ENCODE data around the gene GNAS.

Gene GNAS

GRCh38 chr20:58918621-58919020 lies 66.1 kb downstream of the GNAS start:
- H3K27ac ChIP-seq: no peak overlapping the region
- TF ChIP-seq ZFX (IDR thresholded peaks at IDR 0.05) (no peak), CTCF (conservative IDR thresholded peaks at IDR 0.05) (no peak)

DNA sequence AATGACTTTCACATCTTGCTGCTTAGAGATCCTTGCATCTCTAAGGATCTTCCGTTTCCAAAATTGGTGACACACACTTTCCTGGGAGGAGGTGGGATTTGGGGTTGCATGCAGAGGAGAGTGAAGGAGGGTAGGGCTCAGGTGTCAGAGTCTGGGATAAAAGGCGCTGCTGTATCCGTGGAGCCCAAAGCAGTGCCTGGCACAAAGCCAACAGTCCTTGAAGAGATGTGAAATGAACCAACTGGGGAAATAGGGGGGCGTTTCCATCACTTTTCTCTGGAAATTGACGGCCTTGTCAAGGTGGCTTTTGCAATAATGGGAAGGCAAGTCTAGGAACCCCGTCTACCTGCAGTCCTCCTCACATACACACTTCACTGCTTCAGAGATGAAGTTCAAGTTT lies 69.0 kb downstream of the GNAS start:
- no peak overlapping the region for H3K27ac ChIP-seq
- TF ChIP-seq ZFX (IDR thresholded peaks at IDR 0.05) (no peak), CTCF (conservative IDR thresholded peaks at IDR 0.05) (no peak)

DNA sequence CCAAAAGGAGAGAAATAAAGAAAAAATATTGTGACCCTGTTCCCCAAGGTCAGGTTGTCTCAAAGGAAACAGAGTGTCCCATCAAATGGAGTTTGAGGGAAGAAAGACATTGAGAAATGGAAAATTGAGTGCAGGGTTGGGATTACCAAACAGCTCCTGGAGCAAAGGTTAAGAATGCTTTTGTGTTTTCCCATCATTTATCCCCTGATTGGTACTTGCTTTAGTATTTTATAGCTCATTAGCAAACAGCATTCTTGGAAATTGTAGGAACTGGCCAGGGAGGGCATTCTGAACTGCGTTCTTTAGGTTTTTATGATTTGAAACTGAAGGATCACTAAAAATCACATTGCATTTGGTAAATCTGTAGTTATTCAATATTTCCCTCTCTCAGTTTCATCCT lies 69.5 kb downstream of the GNAS start:
- H3K27ac ChIP-seq: no peak overlapping the region
- TF ChIP-seq ZFX (IDR thresholded peaks at IDR 0.05) (no peak), CTCF (conservative IDR thresholded peaks at IDR 0.05) (no peak)

DNA sequence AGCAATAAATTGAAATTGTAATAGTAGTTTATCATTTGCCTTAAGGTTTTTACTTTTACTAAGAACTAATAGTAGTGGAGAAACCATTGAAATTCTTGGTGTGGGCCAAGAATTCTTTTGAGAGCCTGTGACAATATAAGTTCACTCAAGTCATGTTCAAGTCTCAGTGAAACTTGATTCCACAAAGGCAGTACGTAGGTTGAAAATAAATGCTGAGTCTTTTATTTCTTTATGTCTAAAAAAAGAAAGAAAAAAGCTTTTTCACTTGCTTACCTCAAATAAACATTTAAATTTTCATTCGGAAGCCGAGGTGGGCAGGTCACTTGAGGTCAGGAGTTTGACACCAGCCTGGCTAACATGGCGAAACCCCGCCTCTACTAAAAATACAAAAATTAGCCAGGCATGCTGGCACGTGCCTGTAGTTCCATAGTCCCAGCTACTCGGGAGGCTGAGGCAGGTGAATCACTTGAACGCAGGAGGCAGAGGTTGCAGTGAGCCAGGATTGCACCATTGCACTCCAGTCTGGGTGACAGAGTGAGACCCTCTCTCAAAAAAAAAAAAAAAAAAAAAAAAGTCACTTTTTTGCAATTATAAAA lies 70.7 kb downstream of the GNAS start:
- no peak overlapping the region for H3K27ac ChIP-seq
- TF ChIP-seq CTCF (conservative IDR thresholded peaks at IDR 0.05): no peak
- TF ChIP-seq ZFX (IDR thresholded peaks at IDR 0.05): no peak

DNA sequence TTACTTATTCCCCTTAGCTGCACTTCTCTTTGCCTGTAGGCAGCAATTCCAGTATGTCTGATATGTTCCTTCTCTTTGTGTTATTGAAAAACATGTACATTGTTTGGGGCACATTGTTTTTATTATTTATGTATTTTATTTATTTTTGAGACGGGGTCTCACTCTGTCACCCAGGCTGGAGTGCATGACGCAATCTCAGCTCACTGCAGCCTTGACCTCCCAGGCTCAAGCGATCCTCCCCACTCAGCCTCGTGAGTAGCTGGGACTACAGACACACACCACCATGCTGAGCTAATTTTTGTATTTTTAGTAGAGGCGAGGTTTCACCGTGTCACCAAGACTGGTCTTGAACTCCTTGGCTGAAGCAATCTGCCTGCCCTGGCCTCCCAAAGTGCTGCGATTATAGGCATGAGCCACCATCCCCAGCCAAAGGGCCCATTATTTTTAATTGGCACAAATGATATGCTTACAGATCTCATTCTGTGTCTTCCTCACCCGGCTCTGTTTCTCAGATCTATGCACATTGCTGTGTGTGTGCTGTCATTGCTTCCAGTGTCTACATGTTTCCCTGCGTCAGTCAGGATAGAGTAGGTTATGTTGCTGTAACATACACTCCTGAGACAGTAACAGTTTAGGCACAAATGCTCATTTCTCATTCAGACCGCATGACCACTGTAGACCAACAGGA lies 74.4 kb downstream of the GNAS start:
- no peak overlapping the region for H3K27ac ChIP-seq
- TF ChIP-seq ZFX (IDR thresholded peaks at IDR 0.05): no peak
- TF ChIP-seq CTCF (conservative IDR thresholded peaks at IDR 0.05): no peak

DNA sequence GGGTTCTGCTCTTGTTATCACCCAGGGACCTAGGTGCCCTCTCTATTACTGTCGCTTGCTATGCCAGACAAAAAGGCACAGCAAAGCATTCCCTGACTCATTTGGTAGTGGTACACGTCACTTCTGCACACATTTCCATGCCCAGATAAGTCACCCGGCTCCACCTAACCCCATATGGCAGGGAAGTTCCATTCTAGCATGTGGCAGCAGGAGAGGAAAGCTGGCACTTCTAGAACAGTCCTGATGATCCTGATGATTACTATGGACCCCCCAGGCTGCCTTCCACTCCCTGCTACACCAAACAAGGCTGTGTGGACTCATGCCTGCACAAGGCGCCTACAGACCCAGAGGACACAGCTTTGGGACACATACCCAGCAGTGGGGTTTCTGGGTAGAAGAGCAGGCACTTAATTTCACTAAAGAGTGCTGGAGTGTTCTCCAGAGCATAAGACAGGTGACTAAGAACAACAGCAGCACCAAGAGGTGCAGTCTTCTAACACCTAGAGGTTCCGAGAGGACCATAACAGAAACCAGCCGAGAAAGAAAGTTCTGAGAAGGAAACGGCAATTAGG lies 75.1 kb downstream of the GNAS start:
- TF ChIP-seq ZFX (IDR thresholded peaks at IDR 0.05): no peak
- TF ChIP-seq CTCF (conservative IDR thresholded peaks at IDR 0.05): no peak
- H3K27ac ChIP-seq: no peak overlapping the region

GRCh38 chr20:58930496-58930895 lies 78.0 kb downstream of the GNAS start:
- no peak overlapping the region for H3K27ac ChIP-seq
- no peak for TF ChIP-seq ZFX (IDR thresholded peaks at IDR 0.05)
- no peak for TF ChIP-seq CTCF (conservative IDR thresholded peaks at IDR 0.05)

Data from C4-2B (cell line).